Endothelial cell of umbilical vein (primary cell): Measurements from ENCODE around the gene PEX5L. TPM values are rescaled to one million over a fixed set of nuclear protein-coding genes. Genes with fewer than 3 reads are reported as not detected.

Source experiments
- BruUV-seq: library from RNA; stranded (reverse); fragments of 400-500 nt; replicated peaks from 2 replicates; lab custom pipeline; 2021; lab: Mats Ljungman, UMichigan
- CTCF ChIA-PET: fragments of 300-600, 350-600 bp; sonication (Branson Sonifier 250); formaldehyde crosslinking; loops from one replicate; lab custom pipeline; 2021; ENCODE audit warnings: antibody characterized with exemption, inconsistent platforms; lab: Charles Lee
- POLR2A ChIA-PET: fragments of 300-600, 350-600 bp; sonication (Branson Sonifier 250); formaldehyde crosslinking; loops from one replicate; lab custom pipeline; 2021; ENCODE audit warnings: antibody characterized with exemption, inconsistent platforms; lab: Charles Lee
- DNase-seq: peaks from one replicate; pipeline ENCODE4 v3.0.0-alpha.2; 2011; ENCODE audit warnings: low read depth, low spot score
- FAIRE-seq: peaks from 2 replicates; lab custom pipeline; 2011; peaks lifted over from hg19 to GRCh38; lab: Jason Lieb, UNC
- H2AFZ ChIP-seq: 2 replicates; pipeline ENCODE4 v1.6.0; 2012; ENCODE audit warnings: low read depth, low read length, control low read depth, inconsistent platforms
- H3K27ac ChIP-seq: 2 replicates; pipeline ENCODE4 v1.5.1; 2011; ENCODE audit warnings: low read depth, mild to moderate bottlenecking, control low read depth, low read length, moderate library complexity; ENCODE audit not compliant: insufficient read depth
- H3K27me3 ChIP-seq, 2 experiments: 2 replicates each; pipeline versions ENCODE4 v1.6.0 to v1.6.1; 2011; ENCODE audit warnings: low read length in 2 of 2, mixed read lengths in 1 of 2; ENCODE audit not compliant: control insufficient read depth in 2 of 2, insufficient read depth in 2 of 2
- H3K36me3 ChIP-seq, 2 experiments: 2 replicates in 1 of 2; 3 replicates in 1 of 2; pipeline ENCODE4 v1.5.1; 2011; ENCODE audit warnings: low read length in 2 of 2, mild to moderate bottlenecking in 1 of 2, moderate library complexity in 1 of 2; ENCODE audit not compliant: control insufficient read depth in 2 of 2, insufficient read depth in 2 of 2; ENCODE audit errors: extremely low read depth in 1 of 2
- H3K4me1 ChIP-seq: 3 replicates; pipeline ENCODE4 v1.5.1; 2011; ENCODE audit warnings: mild to moderate bottlenecking, low read length; ENCODE audit not compliant: control insufficient read depth, insufficient read depth; ENCODE audit errors: extremely low read depth
- H3K4me2 ChIP-seq: 2 replicates; pipeline ENCODE4 v1.6.1; 2011; ENCODE audit warnings: low read length, control low read depth, mixed read lengths; ENCODE audit not compliant: insufficient read depth
- H3K4me3 ChIP-seq, 3 experiments: fragments of 200-600 bp in 1 of 3; sonication (generic), shearing (Covaris generic) in 1 of 3; replicated peaks in 1 of 3; 2 replicates each; pipeline ENCODE4 v1.5.1; 2011 to 2016; ENCODE audit warnings: control low read depth in 3 of 3, low read length in 3 of 3, mild to moderate bottlenecking in 2 of 3, inconsistent platforms in 1 of 3, low read depth in 1 of 3, moderate library complexity in 1 of 3; ENCODE audit not compliant: insufficient read depth in 1 of 3
- H3K79me2 ChIP-seq: 2 replicates; pipeline ENCODE4 v1.6.0; 2012; ENCODE audit warnings: low read length, inconsistent platforms; ENCODE audit not compliant: control insufficient read depth, insufficient read depth
- H3K9ac ChIP-seq: replicated peaks from 2 replicates; pipeline ENCODE3; 2011; ENCODE audit warnings: low read length, control low read depth; ENCODE audit not compliant: insufficient read depth; ENCODE audit errors: extremely low read depth
- H3K9me1 ChIP-seq: replicated peaks from 3 replicates; pipeline ENCODE4 v1.6.0; 2011; ENCODE audit warnings: mild to moderate bottlenecking, low read length; ENCODE audit not compliant: control insufficient read depth, insufficient read depth; ENCODE audit errors: extremely low read depth
- H3K9me3 ChIP-seq: replicated peaks from 2 replicates; pipeline ENCODE4 v1.5.1; 2012; ENCODE audit warnings: low read length, inconsistent platforms; ENCODE audit not compliant: control insufficient read depth, insufficient read depth
- H4K20me1 ChIP-seq: replicated peaks from 2 replicates; pipeline ENCODE3; 2011; ENCODE audit warnings: mild to moderate bottlenecking, low read length; ENCODE audit not compliant: control insufficient read depth, insufficient read depth; ENCODE audit errors: extremely low read depth
- CTCF ChIP-seq, 2 donors: IDR thresholded peaks; 1 replicate in 1 of 2; 2 replicates in 1 of 2; pipeline ENCODE4 v1.5.1; 2011; ENCODE audit warnings: low read length in 2 of 2, mild to moderate bottlenecking in 2 of 2, moderate library complexity in 2 of 2, control low read depth in 1 of 2, inconsistent platforms in 1 of 2, low read depth in 1 of 2; ENCODE audit not compliant: insufficient read depth in 1 of 2; ENCODE audit errors: extremely low read depth in 1 of 2
- EZH2 ChIP-seq: IDR thresholded peaks from 2 replicates; pipeline ENCODE4 v1.6.1; 2012; ENCODE audit warnings: borderline replicate concordance, low read depth, mild to moderate bottlenecking, moderate library complexity, low read length, inconsistent platforms; ENCODE audit not compliant: severe bottlenecking
- FOS ChIP-seq: IDR thresholded peaks from 2 replicates; pipeline ENCODE4 v1.6.1; 2011; ENCODE audit warnings: mild to moderate bottlenecking, low read length, moderate library complexity, borderline replicate concordance; ENCODE audit not compliant: insufficient read depth
- GATA2 ChIP-seq: IDR thresholded peaks from 2 replicates; pipeline ENCODE4 v1.7.0; 2011; ENCODE audit warnings: low read depth, mild to moderate bottlenecking, moderate library complexity, mixed read lengths, low read length; ENCODE audit not compliant: insufficient read length, insufficient read depth
- JUN ChIP-seq: IDR thresholded peaks from 2 replicates; pipeline ENCODE4 v1.6.1; 2011; ENCODE audit warnings: borderline replicate concordance, low read depth; ENCODE audit not compliant: insufficient read length, insufficient read depth
- MAX ChIP-seq: IDR thresholded peaks from 2 replicates; pipeline ENCODE4 v1.6.1; 2011; ENCODE audit not compliant: insufficient read depth, insufficient read length
- POLR2A ChIP-seq: IDR thresholded peaks from 2 replicates; pipeline ENCODE4 v1.6.1; 2012; ENCODE audit warnings: low read depth, mild to moderate bottlenecking, control low read depth, low read length
- dilution Hi-C: fragments of 300-500 bp; cut with MboI; formaldehyde crosslinking; loops from one replicate; pipeline ENCODE4 v1.15.0; 2019; ENCODE audit warnings: low sequenced_read_pairs; ENCODE audit not compliant: extremely low pct_ligation_motif_present
- intact Hi-C: fragments of 100-400 bp; cut with micrococcal nuclease; formaldehyde crosslinking; loops from one replicate; pipeline ENCODE4 v1.10.0; 2022
- polyA plus RNA-seq, 4 experiments: library from polyadenylated mRNA; depleted of rRNA in 3 of 4; stranded (reverse) in 3 of 4; unstranded in 1 of 4; fragments of >200 nt; gene quantifications; 2 replicates each; pipeline versions ENCODE4 v1.2.1 to v1.2.3, GENCODE V29; 2011 to 2012; ENCODE audit warnings: missing spikeins in 1 of 4
- total RNA-seq: library from RNA; stranded (reverse); gene quantifications from 2 replicates; pipeline ENCODE4 v1.2.3, GENCODE V29; 2021

The PEX5L gene
- total and polyA plus RNA-seq, 2 donors (not counting 3 experiments of a cell fraction or from before 2014, with no cell fraction given), result not detected

GRCh38 chr3:179852142-179852905 lies 184.4 kb downstream of the PEX5L start:
- CTCF ChIA-PET, result interaction anchor here (0.7 to 2.0 kb wide), 10 partner anchors 8 to 743 kb away, joined by 3 to 17 read pairs (median 4); partner anchors contain the start of gene USP13
- intact Hi-C loops (no loop called here), dilution Hi-C loops (no loop called here)
- Histone ChIP-seq H3K9me3 (no peaks in the 10 kb centered on the region), H3K4me1 (no peaks in the 10 kb centered on the region), H2AFZ (no peak overlapping the region), H4K20me1 (no peaks in the 10 kb centered on the region), H3K36me3 (no peaks in the 10 kb centered on the region), H3K4me3 (no peak overlapping the region), H3K27ac (no peak overlapping the region), H3K4me2 (no peak overlapping the region), H3K9ac (no peak overlapping the region), H3K79me2 (no peaks in the 10 kb centered on the region), H3K27me3 (no peaks in the 10 kb centered on the region), H3K9me1 (peaks cover 2% of the 10 kb centered on the region)
- TF ChIP-seq FOS, result peak; percentile 5
- no peak for TF ChIP-seq JUN
- no peak for TF ChIP-seq EZH2
- TF ChIP-seq MAX, result no peak
- no peak for TF ChIP-seq GATA2
- peak in 1 of 2 donors; percentile 18 for TF ChIP-seq CTCF (IDR thresholded peaks at IDR 0.05; ENCODE audit: extremely low read depth in 1 of 2, insufficient read depth in 1 of 2, low read depth in 1 of 2, low read length in 2 of 2)
- TF ChIP-seq POLR2A, result no peak
- peak; percentile 5 for DNase-seq
- FAIRE-seq, result no peak
- POLR2A ChIA-PET, result no interaction called here
- BruUV-seq, result no TSS peak
